Measurements from ENCODE around the gene AGRN. TPM values are rescaled to one million over a fixed set of nuclear protein-coding genes. Genes with fewer than 3 reads are reported as not detected.

AGRN gene
- total and polyA plus RNA-seq, 8 donors, result 96.8 to 208 (median 149) TPM

DNA sequence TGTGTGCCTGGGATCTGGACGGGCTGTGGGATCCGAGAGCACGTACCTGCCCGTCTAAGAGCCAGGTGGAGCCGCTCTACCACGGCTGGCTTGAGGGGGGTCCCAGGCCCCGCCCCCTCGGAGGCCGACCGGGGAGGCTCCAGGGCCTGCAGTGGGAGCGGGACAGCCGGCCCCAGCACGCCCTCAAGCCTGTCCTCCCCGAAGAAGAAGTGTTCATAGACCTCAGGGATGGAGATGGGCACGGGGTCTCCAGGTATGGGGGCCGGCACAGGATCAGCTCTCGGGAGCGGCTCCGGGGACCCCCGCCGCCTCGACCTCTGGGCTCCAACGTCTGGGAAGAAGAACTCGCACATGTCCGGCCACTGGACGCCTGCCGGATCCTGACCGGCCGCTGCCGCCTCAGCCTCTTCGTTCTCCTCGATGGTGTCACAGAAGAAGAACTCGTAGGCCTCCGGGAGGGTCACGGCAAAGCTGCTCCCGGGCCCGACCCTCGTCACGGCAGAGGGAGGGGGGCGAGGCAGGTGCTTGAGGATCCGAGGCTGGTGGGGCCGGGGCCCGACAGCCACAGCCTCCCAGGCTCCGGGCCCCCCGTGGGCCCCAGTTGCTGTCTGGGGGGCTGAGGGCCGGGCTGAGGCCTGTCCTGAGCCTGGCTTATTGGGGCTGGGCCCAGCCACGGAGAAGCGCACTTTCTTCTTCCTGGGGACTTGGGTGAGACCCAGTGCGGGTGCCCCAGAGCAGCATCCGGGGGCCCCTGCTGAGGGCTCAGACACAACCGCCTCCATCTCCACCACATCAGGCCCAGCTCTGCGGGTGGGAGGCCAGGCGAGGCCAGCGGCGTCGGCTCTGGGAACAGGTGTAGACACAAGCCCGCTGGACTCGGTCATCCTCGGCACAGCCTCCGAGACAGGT, 40.8 kb upstream of the AGRN start:
- Histone ChIP-seq H3K27ac (no peak overlapping the region), H3K36me3 (no peaks in the 10 kb centered on the region), H3K27me3 (peaks cover 0 to 81% of the 10 kb centered on the region in 2 donors), H3K9me3 (no peaks in the 10 kb centered on the region), H3K4me3 (no peak overlapping the region), H3K4me1 (peaks cover 5 to 8% of the 10 kb centered on the region in 2 donors)
- ATAC-seq (no peak), DNase-seq (peak in 1 of 4 donors; percentile 79)
- intact Hi-C loops (cut with DNase I), result no loop called here
- TF ChIP-seq, protein P1, sequence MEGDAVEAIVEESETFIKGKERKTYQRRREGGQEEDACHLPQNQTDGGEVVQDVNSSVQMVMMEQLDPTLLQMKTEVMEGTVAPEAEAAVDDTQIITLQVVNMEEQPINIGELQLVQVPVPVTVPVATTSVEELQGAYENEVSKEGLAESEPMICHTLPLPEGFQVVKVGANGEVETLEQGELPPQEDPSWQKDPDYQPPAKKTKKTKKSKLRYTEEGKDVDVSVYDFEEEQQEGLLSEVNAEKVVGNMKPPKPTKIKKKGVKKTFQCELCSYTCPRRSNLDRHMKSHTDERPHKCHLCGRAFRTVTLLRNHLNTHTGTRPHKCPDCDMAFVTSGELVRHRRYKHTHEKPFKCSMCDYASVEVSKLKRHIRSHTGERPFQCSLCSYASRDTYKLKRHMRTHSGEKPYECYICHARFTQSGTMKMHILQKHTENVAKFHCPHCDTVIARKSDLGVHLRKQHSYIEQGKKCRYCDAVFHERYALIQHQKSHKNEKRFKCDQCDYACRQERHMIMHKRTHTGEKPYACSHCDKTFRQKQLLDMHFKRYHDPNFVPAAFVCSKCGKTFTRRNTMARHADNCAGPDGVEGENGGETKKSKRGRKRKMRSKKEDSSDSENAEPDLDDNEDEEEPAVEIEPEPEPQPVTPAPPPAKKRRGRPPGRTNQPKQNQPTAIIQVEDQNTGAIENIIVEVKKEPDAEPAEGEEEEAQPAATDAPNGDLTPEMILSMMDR (IDR thresholded peaks at IDR 0.05), result no peak

DNA sequence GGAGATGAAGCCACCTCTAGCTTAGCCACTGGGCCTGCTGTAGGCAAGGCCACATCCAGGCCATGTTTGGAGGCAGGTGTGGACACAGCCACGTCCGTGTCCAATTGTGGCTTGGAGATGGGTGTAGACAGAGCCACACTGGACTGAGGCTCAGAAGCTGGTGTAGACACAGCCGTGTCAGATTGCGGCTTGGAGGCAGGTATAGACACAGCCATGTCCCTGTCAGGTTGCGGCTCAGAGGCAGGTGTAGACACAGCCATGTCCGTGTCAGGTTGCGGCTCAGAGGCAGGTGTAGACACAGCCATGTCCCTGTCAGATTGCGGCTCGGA, 40.2 kb upstream of the AGRN start:
- H3K27ac ChIP-seq, result no peak overlapping the region
- H3K27me3 ChIP-seq, result peaks cover 0 to 81% of the 10 kb centered on the region in 2 donors
- TF ChIP-seq, protein P1 (IDR thresholded peaks at IDR 0.05), result no peak
- no peaks in the 10 kb centered on the region for H3K9me3 ChIP-seq
- peaks cover 5 to 8% of the 10 kb centered on the region in 2 donors for H3K4me1 ChIP-seq
- no peak for ATAC-seq
- no peak for DNase-seq
- intact Hi-C loops (cut with DNase I), result no loop called here
- no peak overlapping the region for H3K4me3 ChIP-seq
- no peaks in the 10 kb centered on the region for H3K36me3 ChIP-seq

DNA sequence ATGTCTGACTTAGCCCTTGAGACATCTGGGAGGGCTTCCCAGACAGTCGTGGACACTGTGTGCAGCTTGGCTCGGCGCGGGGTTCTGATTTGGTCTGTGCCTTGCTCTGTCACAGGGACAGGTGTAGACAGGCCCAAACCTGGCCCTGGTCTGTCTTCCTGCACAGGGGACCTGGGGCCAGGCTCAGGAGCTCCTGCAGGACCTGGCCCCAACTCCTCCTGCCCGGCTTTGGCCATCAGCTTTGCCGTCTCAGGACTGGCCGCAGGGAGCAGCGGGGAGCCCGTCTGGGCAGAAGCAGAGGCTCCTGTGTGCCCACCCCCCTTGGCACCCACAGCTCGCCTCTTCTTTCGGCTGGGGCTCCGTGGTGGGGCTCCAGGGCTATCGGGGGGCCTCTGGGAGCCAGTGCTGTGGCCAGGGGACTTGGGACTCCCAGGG, 39.8 kb upstream of the AGRN start:
- Histone ChIP-seq H3K4me1 (peaks cover 5 to 8% of the 10 kb centered on the region in 2 donors), H3K4me3 (no peak overlapping the region), H3K27me3 (peaks cover 0 to 81% of the 10 kb centered on the region in 2 donors), H3K36me3 (no peaks in the 10 kb centered on the region), H3K27ac (no peak overlapping the region), H3K9me3 (no peaks in the 10 kb centered on the region)
- intact Hi-C loops (cut with DNase I), result no loop called here
- TF ChIP-seq, protein P1 (IDR thresholded peaks at IDR 0.05), result no peak
- ATAC-seq (no peak), DNase-seq (no peak)

DNA sequence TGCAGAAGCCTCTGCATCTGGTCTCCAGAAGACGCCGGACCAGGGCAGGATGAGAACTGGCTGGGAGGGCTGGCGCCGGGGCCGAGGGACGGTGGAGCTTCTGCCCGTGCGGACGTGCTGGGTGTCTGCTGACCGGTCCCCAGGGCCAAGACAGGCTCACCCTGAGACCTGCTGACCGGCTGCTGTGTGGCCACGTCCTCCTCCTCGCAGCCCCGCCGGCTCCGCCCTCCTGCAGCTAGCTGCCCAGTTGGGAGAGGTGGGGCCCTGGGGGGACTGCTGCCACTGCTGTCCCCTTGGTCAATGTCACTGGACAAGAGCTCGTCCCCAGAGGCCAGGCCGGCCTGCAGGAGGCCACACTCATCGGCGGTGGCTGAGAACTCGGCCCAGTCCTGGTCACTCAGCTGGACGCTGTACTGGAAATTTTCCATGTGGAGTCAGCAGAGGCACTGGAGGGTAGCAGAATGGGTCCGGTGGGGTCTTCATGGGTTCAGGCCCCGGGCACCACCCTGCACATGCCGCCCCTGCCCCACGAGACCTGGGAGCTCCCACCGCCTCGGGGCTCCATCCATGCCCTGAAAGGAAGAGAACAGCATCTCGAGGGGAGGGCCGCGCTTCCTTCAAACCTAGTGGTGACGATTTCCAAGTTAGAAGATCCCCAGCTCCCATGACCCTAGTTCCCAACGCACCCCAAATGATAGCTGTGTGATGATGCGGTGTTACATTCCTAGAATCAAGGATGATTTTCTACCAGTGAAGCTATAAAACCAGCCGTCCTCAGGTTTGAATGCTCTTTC, 39.1 kb upstream of the AGRN start:
- H3K27ac ChIP-seq, result no peak overlapping the region
- intact Hi-C loops (cut with DNase I), result no loop called here

More for the DNA sequence above, 39.1 kb upstream of the AGRN start:
- TF ChIP-seq, protein P1 (IDR thresholded peaks at IDR 0.05), result no peak
- H3K4me1 ChIP-seq, result peaks cover 5 to 6% of the 10 kb centered on the region in 2 donors
- no peaks in the 10 kb centered on the region for H3K9me3 ChIP-seq
- ATAC-seq (no peak), DNase-seq (peak in 1 of 4 donors; percentile 79)
- peaks cover 0 to 81% of the 10 kb centered on the region in 2 donors for H3K27me3 ChIP-seq
- H3K4me3 ChIP-seq, result no peak overlapping the region
- H3K36me3 ChIP-seq, result no peaks in the 10 kb centered on the region

Data from left lung (tissue), 10 donors.